HG03354 (cell line): ENCODE data around the gene ACSM2B.
"Not testable (repeated sequence)": the region's sequence is repeated elsewhere in the genome, so short reads cannot be mapped to it uniquely, and the experiment has no call there.

ENCODE experiments used
- ATAC-seq: cut with Tn5 transposase; IDR thresholded peaks from one replicate; pipeline ENCODE4 v1.9.1; 2021; ENCODE audit warnings: mild to moderate bottlenecking; ENCODE audit not compliant: unreplicated experiment, poor library complexity, severe bottlenecking

Gene ACSM2B

GRCh38 chr16:20540603-20541316 lies 35.4 kb downstream of the ACSM2B start:
- not testable (repeated sequence) for ATAC-seq

DNA sequence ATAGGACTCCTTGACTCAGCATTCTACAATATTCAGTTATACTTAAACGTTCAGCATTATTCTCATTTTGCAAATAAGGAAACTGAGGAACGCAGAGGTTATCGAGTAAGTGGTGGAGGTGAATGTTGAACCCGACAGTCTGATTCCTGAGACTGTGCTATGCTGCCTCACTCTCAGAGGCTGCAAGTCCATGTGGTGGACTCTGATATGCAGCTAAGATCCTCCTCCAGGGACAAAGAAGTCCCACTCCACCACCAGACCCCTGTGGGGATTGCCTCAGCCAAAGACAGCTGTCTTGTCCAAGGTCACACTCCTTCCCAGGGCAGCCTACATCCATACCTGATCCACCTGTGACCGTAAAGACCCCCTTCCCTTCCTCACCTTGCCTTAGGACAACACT lies 37.5 kb downstream of the ACSM2B start:
- no peak for ATAC-seq

- no peak for ATAC-seq
Observed at GRCh38 chr16:20538181-20538580, 38.0 kb downstream of the ACSM2B start.

DNA sequence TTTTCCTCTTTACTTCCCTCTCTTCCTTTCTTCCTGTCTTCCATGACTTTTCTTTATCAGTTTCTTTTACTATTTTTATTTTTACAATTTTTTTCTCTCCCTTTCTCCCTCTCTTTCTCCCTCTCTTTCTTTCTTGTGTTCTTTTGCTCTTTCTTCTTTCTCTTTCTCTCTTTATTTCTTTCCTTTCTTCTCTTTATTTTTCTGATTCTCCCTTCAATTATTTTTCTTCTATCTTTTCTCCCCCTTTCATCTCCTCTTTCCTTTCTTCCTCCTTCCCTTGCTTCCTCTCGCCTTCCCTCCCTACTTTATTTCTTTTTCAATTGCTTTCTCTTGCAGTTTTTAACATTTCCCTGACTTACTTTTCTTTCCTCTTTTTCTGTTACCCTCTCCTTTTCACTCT lies 39.5 kb downstream of the ACSM2B start:
- not testable (repeated sequence) for ATAC-seq

DNA sequence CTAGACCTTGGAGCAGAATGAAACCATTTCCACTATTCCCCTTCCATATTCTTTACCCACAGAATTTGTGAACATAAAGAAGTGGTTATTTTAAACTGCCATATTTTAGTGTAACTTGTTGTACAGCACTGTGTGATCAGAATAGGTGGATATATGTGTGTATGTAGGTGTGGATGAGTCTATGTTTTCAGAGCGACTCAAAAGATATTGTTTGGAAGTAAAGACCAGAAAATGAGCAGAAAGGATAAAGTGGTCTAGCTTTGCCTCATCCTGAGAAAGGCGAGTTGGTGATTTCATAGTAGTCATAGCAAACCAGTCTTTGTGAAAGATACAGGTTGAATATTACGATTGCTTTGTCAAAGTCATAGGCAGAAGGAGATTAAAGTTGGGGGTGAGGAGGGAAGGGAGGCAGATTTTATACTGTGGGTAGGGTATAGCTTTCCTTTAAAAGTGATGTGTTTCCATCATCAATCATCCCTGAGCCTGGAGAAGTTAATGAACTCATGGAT lies 43.8 kb downstream of the ACSM2B start:
- not testable (repeated sequence) for ATAC-seq

DNA sequence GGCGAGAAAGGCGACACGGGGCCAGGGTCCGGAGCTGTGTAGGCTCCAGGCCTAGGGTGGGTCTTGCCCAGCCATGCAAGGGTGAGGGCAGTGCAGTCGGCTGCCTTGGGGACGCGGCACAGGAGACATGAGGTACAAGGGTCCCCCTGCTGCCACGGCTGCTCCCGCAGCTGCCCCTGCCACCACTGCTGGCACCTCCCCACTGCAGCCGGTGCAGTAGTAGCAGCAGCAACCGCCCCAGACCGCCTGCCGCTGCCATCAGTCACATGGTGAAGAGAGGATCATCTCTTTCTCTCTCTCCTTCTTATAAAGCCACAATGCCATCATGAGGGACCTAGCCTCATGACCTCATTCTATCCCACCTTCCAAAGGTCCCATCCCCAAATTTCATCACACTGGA lies 44.4 kb downstream of the ACSM2B start:
- not testable (repeated sequence) for ATAC-seq

GRCh38 chr16:20520103-20520502 lies 56.1 kb downstream of the ACSM2B start:
- ATAC-seq: no peak

- ATAC-seq: no peak
Observed at GRCh38 chr16:20519231-20519630, 56.9 kb downstream of the ACSM2B start.

GRCh38 chr16:20517149-20517548 lies 59.0 kb downstream of the ACSM2B start:
- ATAC-seq: no peak

DNA sequence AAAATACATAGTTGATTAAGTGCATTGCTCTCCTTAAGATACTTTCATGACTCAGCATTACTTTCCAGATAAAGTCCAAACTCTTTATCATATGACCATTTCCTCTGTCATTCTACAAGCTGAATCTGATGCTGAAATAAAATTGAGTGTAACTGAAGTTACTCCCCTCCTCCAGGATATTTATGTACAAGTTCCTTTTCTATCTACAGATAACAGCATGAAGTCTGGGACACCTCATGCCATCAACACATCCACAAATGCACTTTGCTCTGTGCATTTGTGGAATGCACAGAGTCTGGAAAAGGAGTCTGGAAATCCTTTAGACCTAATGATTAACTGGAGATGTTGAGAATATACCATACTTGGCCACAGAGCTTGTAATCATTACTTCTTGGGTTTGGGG lies 60.5 kb downstream of the ACSM2B start:
- ATAC-seq: no peak

- ATAC-seq: no peak
Observed at GRCh38 chr16:20510323-20510722, 65.8 kb downstream of the ACSM2B start.

- ATAC-seq: no peak
Observed at GRCh38 chr16:20507280-20507679, 68.9 kb downstream of the ACSM2B start.

GRCh38 chr16:20504418-20504817 lies 71.7 kb downstream of the ACSM2B start:
- no peak for ATAC-seq

DNA sequence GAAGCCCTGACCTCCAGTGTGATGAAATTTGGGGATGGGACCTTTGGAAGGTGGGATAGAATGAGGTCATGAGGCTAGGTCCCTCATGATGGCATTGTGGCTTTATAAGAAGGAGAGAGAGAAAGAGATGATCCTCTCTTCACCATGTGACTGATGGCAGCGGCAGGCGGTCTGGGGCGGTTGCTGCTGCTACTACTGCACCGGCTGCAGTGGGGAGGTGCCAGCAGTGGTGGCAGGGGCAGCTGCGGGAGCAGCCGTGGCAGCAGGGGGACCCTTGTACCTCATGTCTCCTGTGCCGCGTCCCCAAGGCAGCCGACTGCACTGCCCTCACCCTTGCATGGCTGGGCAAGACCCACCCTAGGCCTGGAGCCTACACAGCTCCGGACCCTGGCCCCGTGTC lies 84.7 kb downstream of the ACSM2B start:
- ATAC-seq: not testable (repeated sequence)

DNA sequence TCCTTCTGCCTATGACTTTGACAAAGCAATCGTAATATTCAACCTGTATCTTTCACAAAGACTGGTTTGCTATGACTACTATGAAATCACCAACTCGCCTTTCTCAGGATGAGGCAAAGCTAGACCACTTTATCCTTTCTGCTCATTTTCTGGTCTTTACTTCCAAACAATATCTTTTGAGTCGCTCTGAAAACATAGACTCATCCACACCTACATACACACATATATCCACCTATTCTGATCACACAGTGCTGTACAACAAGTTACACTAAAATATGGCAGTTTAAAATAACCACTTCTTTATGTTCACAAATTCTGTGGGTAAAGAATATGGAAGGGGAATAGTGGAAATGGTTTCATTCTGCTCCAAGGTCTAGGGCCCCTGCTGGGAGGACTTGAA lies 85.2 kb downstream of the ACSM2B start:
- ATAC-seq: not testable (repeated sequence)
